Neural progenitor cell (in vitro differentiated cells): ENCODE results near the gene GALNT18. TPM values are rescaled to one million over a fixed set of nuclear protein-coding genes. Genes with fewer than 3 reads are reported as not detected.

Experiments
- DNase-seq: peaks from one replicate; pipeline ENCODE4 v3.0.0-alpha.2; 2016; ENCODE audit warnings: low spot score
- H2AFZ ChIP-seq: fragments of 200-600 bp; sonication (generic); replicated peaks from 2 replicates; pipeline ENCODE4 v1.6.1; 2016; ENCODE audit warnings: antibody characterized with exemption
- H3F3A ChIP-seq: fragments of 200-600 bp; sonication (generic); 2 replicates; pipeline ENCODE4 v1.6.1; 2016; ENCODE audit warnings: antibody characterized with exemption, low read depth
- H3K27ac ChIP-seq: fragments of 200-600 bp; sonication (generic); 2 replicates; pipeline ENCODE4 v1.5.1; 2016; ENCODE audit warnings: mild to moderate bottlenecking
- H3K27me3 ChIP-seq: fragments of 200-600 bp; sonication (generic); 2 replicates; pipeline ENCODE4 v1.6.1; 2016; ENCODE audit warnings: mild to moderate bottlenecking, moderate library complexity
- H3K36me3 ChIP-seq: fragments of 200-600 bp; sonication (generic); 2 replicates; pipeline ENCODE4 v1.5.1; 2016
- H3K4me1 ChIP-seq: fragments of 200-600 bp; sonication (generic); 2 replicates; pipeline ENCODE4 v1.6.1; 2016; ENCODE audit warnings: mixed run types
- H3K4me2 ChIP-seq: fragments of 200-600 bp; sonication (generic); 2 replicates; pipeline ENCODE4 v1.6.1; 2016
- H3K4me3 ChIP-seq: fragments of 200-600 bp; sonication (generic); 2 replicates; pipeline ENCODE4 v1.5.1; 2016
- H3K79me2 ChIP-seq: fragments of 200-600 bp; sonication (generic); 2 replicates; pipeline ENCODE4 v1.6.1; 2016; ENCODE audit warnings: low read depth
- H3K9ac ChIP-seq: fragments of 200-600 bp; sonication (generic); 2 replicates; pipeline ENCODE4 v1.6.1; 2016
- H3K9me3 ChIP-seq: fragments of 200-600 bp; sonication (generic); 2 replicates; pipeline ENCODE4 v1.5.1; 2016; ENCODE audit warnings: low read depth
- H4K20me1 ChIP-seq: fragments of 200-600 bp; sonication (generic); 2 replicates; pipeline ENCODE4 v1.6.1; 2016; ENCODE audit warnings: low read depth
- H3K27ac Mint-ChIP-seq: 3 replicates; pipeline ENCODE4 v1.8.0; 2021; ENCODE audit warnings: mixed read lengths
- H3K27me3 Mint-ChIP-seq: 2 replicates; pipeline ENCODE4 v1.8.0; 2022; ENCODE audit warnings: low read depth, mild to moderate bottlenecking, inconsistent platforms, moderate library complexity, mixed read lengths; ENCODE audit not compliant: insufficient read depth
- H3K36me3 Mint-ChIP-seq: 3 replicates; pipeline ENCODE4 v1.8.0; 2021; ENCODE audit warnings: mixed read lengths
- H3K4me1 Mint-ChIP-seq: 3 replicates; pipeline ENCODE4 v1.8.0; 2021; ENCODE audit warnings: mixed read lengths
- H3K4me3 Mint-ChIP-seq: 3 replicates; pipeline ENCODE4 v1.8.0; 2021; ENCODE audit warnings: mild to moderate bottlenecking, moderate library complexity, mixed read lengths
- H3K9me3 Mint-ChIP-seq: 3 replicates; pipeline ENCODE4 v1.8.0; 2020; ENCODE audit warnings: mixed read lengths
- CTCF ChIP-seq: fragments of 200-600 bp; sonication (generic); IDR thresholded peaks from 2 replicates; pipeline ENCODE4 v1.5.1; 2017; ENCODE audit warnings: antibody characterized with exemption, mild to moderate bottlenecking
- EZH2 ChIP-seq: fragments of 200-600 bp; sonication (generic); IDR thresholded peaks from 2 replicates; pipeline ENCODE4 v1.6.1; 2017; ENCODE audit warnings: antibody characterized with exemption, mild to moderate bottlenecking, moderate library complexity
- EZH2phosphoT487 ChIP-seq: fragments of 200-600 bp; sonication (generic); IDR thresholded peaks from 2 replicates; pipeline ENCODE4 v1.6.1; 2017; ENCODE audit warnings: antibody characterized with exemption
- total RNA-seq: library from RNA; depleted of rRNA; stranded (reverse); fragments of >200 nt; gene quantifications from 2 replicates; pipeline ENCODE4 v1.2.3, GENCODE V29; 2015; ENCODE audit warnings: low replicate concordance

Gene GALNT18
- total RNA-seq, 1 donor from 2014 or later = 2.4 TPM

GRCh38 chr11:11382858-11383532, 238.8 kb downstream of the GALNT18 start:
- Histone ChIP-seq H4K20me1 (no peaks in the 10 kb centered on the region), H3K27ac (no peak overlapping the region), H3K27me3 (no peaks in the 10 kb centered on the region), H3K4me1 (peaks cover 16% of the 10 kb centered on the region), H3K4me3 (no peak overlapping the region), H3K4me2 (no peak overlapping the region), H3K79me2 (no peaks in the 10 kb centered on the region), H2AFZ (no peak overlapping the region), H3K9me3 (no peaks in the 10 kb centered on the region), H3K9ac (no peak overlapping the region), H3F3A (peaks cover 8% of the 10 kb centered on the region), H3K36me3 (no peaks in the 10 kb centered on the region)
- DNase-seq = peak; percentile 21
- Mint-ChIP-seq H3K4me1 (peaks cover 13% of the 10 kb centered on the region), H3K27ac (no peak overlapping the region), H3K27me3 (peaks cover 8% of the 10 kb centered on the region), H3K9me3 (peaks cover 2% of the 10 kb centered on the region), H3K36me3 (no peaks in the 10 kb centered on the region), H3K4me3 (no peak overlapping the region)
- TF ChIP-seq CTCF (no peak), EZH2 (no peak)

DNA sequence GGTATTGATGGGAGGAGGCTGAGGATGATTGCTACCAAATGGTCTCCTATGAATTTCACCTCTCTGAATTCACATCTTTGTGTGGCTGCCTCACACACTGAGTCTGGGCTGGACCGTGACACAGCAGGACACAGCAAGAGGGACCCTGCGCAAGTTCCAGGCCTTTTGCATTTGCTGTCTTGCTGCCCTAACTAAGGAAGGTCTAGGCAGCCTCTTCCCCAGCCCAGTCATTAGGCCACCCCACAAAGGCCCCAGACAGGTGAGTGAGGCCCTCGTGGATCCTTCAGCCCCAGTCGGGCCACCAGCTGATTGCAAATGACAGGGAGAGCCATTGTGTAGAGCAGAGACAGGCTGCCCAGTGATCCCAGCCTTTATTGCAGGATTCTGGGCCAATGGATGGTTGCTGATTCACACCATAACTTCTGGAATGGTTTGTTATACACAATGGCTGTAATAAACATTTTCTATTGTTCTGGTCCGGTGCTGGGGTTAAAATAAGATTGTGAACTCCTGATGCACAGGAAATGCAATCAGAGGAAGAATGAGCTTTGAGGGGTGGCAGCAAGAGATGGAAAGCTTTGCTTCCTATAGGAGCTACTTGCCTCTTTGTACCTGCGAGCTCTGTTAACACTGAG, 240.2 kb downstream of the GALNT18 start:
- no peak overlapping the region for H3K4me3 ChIP-seq
- no peak for DNase-seq
- Mint-ChIP-seq H3K4me3 (no peak overlapping the region), H3K9me3 (peaks cover 2% of the 10 kb centered on the region), H3K4me1 (peaks cover 6% of the 10 kb centered on the region), H3K27me3 (peaks cover 8% of the 10 kb centered on the region), H3K36me3 (no peaks in the 10 kb centered on the region), H3K27ac (no peak overlapping the region)
- no peak overlapping the region for H3K4me2 ChIP-seq
- H3K36me3 ChIP-seq = no peaks in the 10 kb centered on the region
- H2AFZ ChIP-seq = no peak overlapping the region
- H3K27ac ChIP-seq = no peak overlapping the region
- no peaks in the 10 kb centered on the region for H4K20me1 ChIP-seq
- H3K9me3 ChIP-seq = no peaks in the 10 kb centered on the region
- H3K4me1 ChIP-seq = peaks cover 5% of the 10 kb centered on the region
- TF ChIP-seq CTCF (no peak), EZH2 (no peak), EZH2phosphoT487 (no peak)
- H3K79me2 ChIP-seq = no peaks in the 10 kb centered on the region
- no peaks in the 10 kb centered on the region for H3F3A ChIP-seq
- H3K9ac ChIP-seq = no peak overlapping the region
- H3K27me3 ChIP-seq = no peaks in the 10 kb centered on the region

- TF ChIP-seq CTCF (no peak), EZH2phosphoT487 (no peak), EZH2 (no peak)
- no peak overlapping the region for H3K4me2 ChIP-seq
- no peak overlapping the region for H2AFZ ChIP-seq
- H3K9ac ChIP-seq = no peak overlapping the region
- no peaks in the 10 kb centered on the region for H3K9me3 Mint-ChIP-seq
- H3K9me3 ChIP-seq = no peaks in the 10 kb centered on the region
- no peak overlapping the region for H3K4me3 Mint-ChIP-seq
- peaks cover 5% of the 10 kb centered on the region for H3K27me3 Mint-ChIP-seq
- no peaks in the 10 kb centered on the region for H4K20me1 ChIP-seq
- no peak overlapping the region for H3K4me3 ChIP-seq
- no peak for DNase-seq
- H3K27ac Mint-ChIP-seq = no peak overlapping the region
- H3K4me1 Mint-ChIP-seq = peaks cover 6% of the 10 kb centered on the region
- H3K27me3 ChIP-seq = no peaks in the 10 kb centered on the region
- H3K27ac ChIP-seq = no peak overlapping the region
- no peaks in the 10 kb centered on the region for H3K36me3 Mint-ChIP-seq
- no peaks in the 10 kb centered on the region for H3K79me2 ChIP-seq
- no peaks in the 10 kb centered on the region for H3F3A ChIP-seq
- H3K4me1 ChIP-seq = peaks cover 5% of the 10 kb centered on the region
- no peaks in the 10 kb centered on the region for H3K36me3 ChIP-seq
These were observed 240.9 kb downstream of the GALNT18 start for GRCh38 chr11:11380883-11381282.
